Measurements from ENCODE around the gene MBNL3. TPM values are rescaled to one million over a fixed set of nuclear protein-coding genes. Genes with fewer than 3 reads are reported as not detected.
A peak's percentile ranks its signal among the peaks of the same experiment; 100 is the strongest.

Gene MBNL3
- total RNA-seq, 1 experiment from 2014 or later = 42.2 TPM

GRCh38 chrX:132482632-132483031 lies 6.2 kb downstream of the MBNL3 start:
- CTCF ChIA-PET = no interaction called here
- no peak for DNase-seq (ENCODE audit: low spot score)
- no peaks in the 10 kb centered on the region for H3K27me3 ChIP-seq (replicated peaks; ENCODE audit: insufficient read depth, low read depth, low read length, poor library complexity)

GRCh38 chrX:132481449-132481848 lies 7.4 kb downstream of the MBNL3 start:
- Histone ChIP-seq H3K36me3 (ENCODE audit: insufficient read depth, low read length, poor library complexity, severe bottlenecking) (no peaks in the 10 kb centered on the region), H3K4me3 (ENCODE audit: low read depth, low read length, poor library complexity, severe bottlenecking) (no peak overlapping the region), H3K27me3 (replicated peaks; ENCODE audit: insufficient read depth, low read depth, low read length, poor library complexity) (no peaks in the 10 kb centered on the region), H3K27ac (ENCODE audit: low read depth, low read length, poor library complexity, severe bottlenecking) (peak overlapping the region; percentile 74), H3K4me1 (ENCODE audit: insufficient read depth, low read length, poor library complexity, severe bottlenecking) (peaks cover 29% of the 10 kb centered on the region), H3K9me3 (ENCODE audit: low read depth, low read length, poor library complexity, severe bottlenecking) (no peaks in the 10 kb centered on the region)
- CTCF ChIA-PET = interaction anchor here (0.6 kb wide), 1 partner anchor 563 kb away, joined by 3 read pairs; no protein-coding TSS in a partner anchor
- intact Hi-C loops (cut with micrococcal nuclease; ENCODE audit: unreplicated experiment) = loop anchor here (10.0 kb wide), 2 partner anchors 187 to 257 kb away; no protein-coding TSS in a partner anchor
- BruUV-seq (replicated peaks) = no TSS peak
- POLR2A ChIA-PET (ENCODE audit: low non-redundant PET) = no interaction called here
- DNase-seq (ENCODE audit: low spot score) = no peak
- TF ChIP-seq CTCF (conservative IDR thresholded peaks at IDR 0.05; ENCODE audit: low read depth, low read length) = no peak
- no peak for TF ChIP-seq EZH2 (IDR thresholded peaks at IDR 0.05; ENCODE audit: borderline replicate concordance, low read depth, low read length, poor library complexity, severe bottlenecking)

More at GRCh38 chrX:132482632-132483031, 6.2 kb downstream of the MBNL3 start:
- Histone ChIP-seq H3K4me3 (ENCODE audit: low read depth, low read length, poor library complexity, severe bottlenecking) (no peak overlapping the region), H3K36me3 (ENCODE audit: insufficient read depth, low read length, poor library complexity, severe bottlenecking) (no peaks in the 10 kb centered on the region), H3K4me1 (ENCODE audit: insufficient read depth, low read length, poor library complexity, severe bottlenecking) (peaks cover 29% of the 10 kb centered on the region), H3K27ac (ENCODE audit: low read depth, low read length, poor library complexity, severe bottlenecking) (no peak overlapping the region), H3K9me3 (ENCODE audit: low read depth, low read length, poor library complexity, severe bottlenecking) (no peaks in the 10 kb centered on the region)
- POLR2A ChIA-PET (ENCODE audit: low non-redundant PET) = no interaction called here
- no peak for TF ChIP-seq EZH2 (IDR thresholded peaks at IDR 0.05; ENCODE audit: borderline replicate concordance, low read depth, low read length, poor library complexity, severe bottlenecking)
- TF ChIP-seq CTCF (conservative IDR thresholded peaks at IDR 0.05; ENCODE audit: low read depth, low read length) = no peak
- no TSS peak for BruUV-seq (replicated peaks)
- intact Hi-C loops (cut with micrococcal nuclease; ENCODE audit: unreplicated experiment) = loop anchor here (10.0 kb wide), 2 partner anchors 188 to 258 kb away; no protein-coding TSS in a partner anchor

- H3K27ac ChIP-seq (ENCODE audit: low read depth, low read length, poor library complexity, severe bottlenecking) = peak overlapping the region; percentile 74
- no TSS peak for BruUV-seq (replicated peaks)
- no peaks in the 10 kb centered on the region for H3K9me3 ChIP-seq (ENCODE audit: low read depth, low read length, poor library complexity, severe bottlenecking)
Observed at GRCh38 chrX:132480581-132481203, 8.1 kb downstream of the MBNL3 start.

More at GRCh38 chrX:132480581-132481203, 8.1 kb downstream of the MBNL3 start:
- POLR2A ChIA-PET (ENCODE audit: low non-redundant PET) = no interaction called here
- Histone ChIP-seq H3K36me3 (ENCODE audit: insufficient read depth, low read length, poor library complexity, severe bottlenecking) (no peaks in the 10 kb centered on the region), H3K27me3 (replicated peaks; ENCODE audit: insufficient read depth, low read depth, low read length, poor library complexity) (no peaks in the 10 kb centered on the region), H3K4me3 (ENCODE audit: low read depth, low read length, poor library complexity, severe bottlenecking) (peak overlapping the region; percentile 3), H3K4me1 (ENCODE audit: insufficient read depth, low read length, poor library complexity, severe bottlenecking) (peaks cover 29% of the 10 kb centered on the region)
- DNase-seq (ENCODE audit: low spot score) = peak; percentile 79
- TF ChIP-seq CTCF (conservative IDR thresholded peaks at IDR 0.05; ENCODE audit: low read depth, low read length) (no peak), EZH2 (IDR thresholded peaks at IDR 0.05; ENCODE audit: borderline replicate concordance, low read depth, low read length, poor library complexity, severe bottlenecking) (no peak)
- CTCF ChIA-PET = no interaction called here
- intact Hi-C loops (cut with micrococcal nuclease; ENCODE audit: unreplicated experiment) = loop anchor here (10.0 kb wide), 2 partner anchors 186 to 256 kb away; no protein-coding TSS in a partner anchor
